HUES48 (cell line): ENCODE measurements around the gene ARHGEF19.
A peak's percentile ranks its signal among the peaks of the same experiment; 100 is the strongest.

ENCODE experiments used
- H3K27ac ChIP-seq: one replicate; pipeline ENCODE4 v1.7.0; 2013; ENCODE audit warnings: low read depth, low read length, inconsistent platforms
- H3K27me3 ChIP-seq: 2 replicates; pipeline ENCODE4 v1.6.1; 2013; ENCODE audit warnings: mild to moderate bottlenecking, low read length; ENCODE audit not compliant: control insufficient read depth, insufficient read depth
- H3K36me3 ChIP-seq: 2 replicates; pipeline ENCODE4 v1.6.1; 2013; ENCODE audit warnings: low read length; ENCODE audit not compliant: control insufficient read depth, insufficient read depth
- H3K4me1 ChIP-seq: 2 replicates; pipeline ENCODE4 v1.6.1; 2013; ENCODE audit warnings: mild to moderate bottlenecking, low read length; ENCODE audit not compliant: control insufficient read depth, insufficient read depth
- H3K4me3 ChIP-seq: 2 replicates; pipeline ENCODE4 v1.5.1; 2013; ENCODE audit warnings: mild to moderate bottlenecking, low read depth, low read length
- H3K9ac ChIP-seq: 2 replicates; pipeline ENCODE4 v1.6.1; 2013; ENCODE audit warnings: mild to moderate bottlenecking, low read depth, low read length, moderate library complexity
- H3K9me3 ChIP-seq: 2 replicates; pipeline ENCODE4 v1.6.1; 2013; ENCODE audit warnings: low read length; ENCODE audit not compliant: control insufficient read depth, insufficient read depth

Gene ARHGEF19

DNA sequence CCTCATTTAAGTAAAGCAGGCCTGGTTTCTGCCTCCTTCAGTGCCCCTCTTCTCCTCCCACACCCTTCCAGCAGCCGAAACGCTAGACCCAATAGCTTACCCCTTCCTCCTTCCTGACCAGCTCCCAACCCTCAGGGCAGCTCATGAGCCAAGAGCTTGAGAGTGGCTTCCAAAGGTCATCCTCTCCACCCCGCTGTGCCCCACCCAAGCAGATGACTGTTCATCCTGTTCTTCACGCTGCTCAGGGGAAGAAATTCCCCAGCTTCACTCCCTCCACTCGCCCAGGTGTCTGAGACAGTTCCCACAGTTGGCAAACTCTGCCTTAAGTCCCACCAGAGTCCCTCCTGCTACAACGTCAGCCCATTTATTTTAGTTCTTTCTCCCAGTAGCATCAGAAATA, 23.4 kb downstream of the ARHGEF19 start:
- Histone ChIP-seq H3K27ac (no peak overlapping the region), H3K27me3 (no peaks in the 10 kb centered on the region), H3K9ac (no peak overlapping the region), H3K4me3 (no peak overlapping the region), H3K9me3 (no peaks in the 10 kb centered on the region), H3K36me3 (no peaks in the 10 kb centered on the region), H3K4me1 (no peaks in the 10 kb centered on the region)

DNA sequence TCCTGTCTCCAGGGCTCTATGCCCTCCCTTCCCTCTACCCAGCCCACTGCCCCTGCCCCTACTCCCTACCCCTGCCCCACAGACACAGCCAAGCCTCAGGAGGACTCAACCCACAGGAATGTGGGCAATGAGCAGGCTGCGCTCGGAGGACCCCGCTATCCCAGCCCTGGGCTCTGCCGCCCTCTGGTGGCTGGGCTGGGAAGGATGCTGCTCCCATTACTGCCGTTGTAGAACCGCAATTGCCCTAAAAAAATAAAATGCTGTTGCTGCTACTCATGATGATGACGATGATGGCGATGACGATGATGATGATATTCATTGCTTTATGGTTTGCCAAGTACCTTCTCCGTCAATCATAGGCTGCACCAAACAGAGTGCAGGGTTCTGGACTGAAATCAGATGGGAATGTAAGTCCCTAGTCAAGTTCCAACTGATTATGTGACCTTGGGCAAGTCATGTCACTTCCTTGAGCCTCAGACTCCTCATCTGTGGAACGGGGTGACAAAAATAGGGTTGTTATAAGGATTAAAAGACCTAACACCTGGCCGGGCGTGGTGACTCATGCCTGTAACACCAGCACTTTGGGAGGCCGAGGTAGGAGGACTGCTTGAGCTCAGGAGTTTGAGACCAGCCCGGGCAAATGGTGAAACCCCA, 24.6 kb downstream of the ARHGEF19 start:
- H3K9ac ChIP-seq: no peak overlapping the region

DNA sequence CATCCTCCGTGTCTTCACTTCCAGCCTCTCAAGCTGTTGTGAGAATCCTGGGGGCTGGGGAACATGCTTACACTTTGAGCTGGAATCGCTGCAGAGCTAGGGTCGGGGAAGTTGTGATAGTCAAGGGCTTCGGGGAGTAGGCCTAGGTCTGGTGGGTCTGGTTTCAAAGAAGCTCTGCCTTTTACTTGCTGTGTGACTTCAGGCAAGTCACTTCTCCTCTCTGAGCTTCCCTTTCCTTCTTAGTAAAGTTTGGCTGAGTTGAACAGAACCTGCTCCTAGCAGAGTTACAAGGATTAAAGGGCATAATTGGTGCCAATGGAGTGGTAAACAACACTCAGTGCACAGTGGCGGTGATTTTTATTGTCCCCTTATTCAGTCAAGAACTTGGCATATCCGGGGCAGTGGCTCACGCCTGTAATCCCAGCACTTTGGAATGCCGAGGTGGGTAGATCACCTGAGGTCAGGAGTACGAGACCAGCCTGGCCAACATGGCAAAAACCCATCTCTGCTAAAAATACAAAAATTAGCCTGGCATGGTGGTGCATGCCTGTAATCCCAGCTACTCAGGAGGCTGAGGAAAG, 25.7 kb downstream of the ARHGEF19 start:
- Histone ChIP-seq H3K4me3 (no peak overlapping the region), H3K27me3 (no peaks in the 10 kb centered on the region), H3K36me3 (no peaks in the 10 kb centered on the region), H3K9ac (no peak overlapping the region), H3K27ac (no peak overlapping the region), H3K4me1 (peaks cover 5% of the 10 kb centered on the region), H3K9me3 (no peaks in the 10 kb centered on the region)

More for the DNA sequence above, 24.6 kb downstream of the ARHGEF19 start:
- no peak overlapping the region for H3K27ac ChIP-seq
- H3K36me3 ChIP-seq: no peaks in the 10 kb centered on the region
- no peaks in the 10 kb centered on the region for H3K4me1 ChIP-seq
- no peaks in the 10 kb centered on the region for H3K9me3 ChIP-seq
- H3K27me3 ChIP-seq: no peaks in the 10 kb centered on the region
- no peak overlapping the region for H3K4me3 ChIP-seq

DNA sequence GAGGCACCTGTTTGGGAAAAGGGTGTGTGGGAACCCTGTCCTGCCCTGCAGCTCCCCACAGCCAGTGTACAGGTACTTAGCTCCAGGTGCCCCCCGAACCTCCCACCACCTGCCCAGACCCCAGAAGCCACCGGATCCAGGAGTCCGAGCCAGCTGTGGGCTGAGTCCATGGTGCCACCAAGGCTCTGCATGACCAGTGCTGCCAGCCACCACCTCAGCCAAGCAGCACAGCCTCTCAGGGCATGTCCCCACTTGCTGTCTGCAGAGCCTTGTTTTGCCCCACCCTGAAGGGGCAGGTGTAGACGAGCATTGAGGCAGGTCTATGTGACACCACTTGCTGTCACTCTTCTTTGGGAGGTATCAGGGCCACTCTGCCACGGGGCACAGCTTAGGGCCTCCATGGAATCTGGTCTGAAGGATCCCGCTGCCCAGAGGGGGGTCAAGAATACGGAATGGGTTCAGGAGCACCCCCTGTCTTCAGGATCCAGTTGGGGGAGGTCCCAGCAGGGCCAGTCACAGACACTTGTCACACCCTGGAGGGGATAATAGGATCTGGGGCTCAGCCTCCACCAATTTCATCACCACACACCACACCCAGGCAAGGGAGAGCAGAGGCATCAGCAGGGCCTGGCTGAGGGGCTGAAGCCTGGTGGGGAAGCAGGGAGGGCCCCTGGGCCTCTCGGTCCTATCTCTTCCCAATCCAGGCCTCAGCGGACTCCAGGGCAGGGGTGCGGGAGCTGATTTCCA, 27.7 kb downstream of the ARHGEF19 start:
- Histone ChIP-seq H3K27ac (no peak overlapping the region), H3K9me3 (no peaks in the 10 kb centered on the region), H3K4me1 (peaks cover 9% of the 10 kb centered on the region), H3K27me3 (no peaks in the 10 kb centered on the region), H3K36me3 (no peaks in the 10 kb centered on the region), H3K4me3 (no peak overlapping the region), H3K9ac (no peak overlapping the region)

DNA sequence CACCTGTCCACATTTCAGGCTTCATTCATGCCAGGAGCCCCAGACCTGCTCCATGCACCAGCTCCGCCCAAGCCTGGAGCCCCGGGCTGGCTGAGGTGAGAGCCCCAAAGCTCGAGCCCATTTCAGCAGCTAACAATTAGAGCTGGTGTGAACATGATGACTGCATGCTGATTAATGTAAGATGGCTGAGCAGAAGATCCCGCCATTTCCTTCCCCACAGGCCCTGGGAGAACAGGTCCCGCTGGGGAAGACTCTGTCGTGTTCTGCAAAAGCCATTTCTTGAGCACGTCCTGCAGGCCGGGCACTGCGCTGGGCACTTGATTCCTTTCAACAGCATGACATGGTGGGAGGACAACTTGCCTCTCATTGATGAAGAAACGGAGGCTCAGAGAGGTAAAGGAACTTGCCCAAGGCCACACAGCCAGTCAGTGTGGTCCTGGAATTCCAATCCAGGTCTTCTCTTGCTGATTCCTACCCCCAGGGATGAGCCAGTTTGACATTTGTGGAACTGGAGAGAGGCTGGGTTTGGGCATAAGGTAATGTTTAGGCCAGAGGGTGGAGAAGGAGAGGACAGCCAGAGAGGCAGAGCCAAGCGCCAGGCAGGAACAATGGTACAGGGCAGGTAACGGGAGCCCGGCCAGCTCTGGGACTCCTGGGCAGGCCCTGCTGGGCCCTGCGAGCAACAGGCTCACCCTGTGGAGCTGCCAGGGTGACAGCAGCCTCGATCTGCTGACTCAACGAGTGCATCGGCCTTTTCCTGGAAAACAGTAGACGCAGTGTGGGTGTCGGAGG, 28.5 kb downstream of the ARHGEF19 start:
- Histone ChIP-seq H3K27ac (no peak overlapping the region), H3K9me3 (no peaks in the 10 kb centered on the region), H3K27me3 (no peaks in the 10 kb centered on the region), H3K4me1 (peaks cover 9% of the 10 kb centered on the region), H3K4me3 (no peak overlapping the region), H3K36me3 (no peaks in the 10 kb centered on the region), H3K9ac (no peak overlapping the region)

DNA sequence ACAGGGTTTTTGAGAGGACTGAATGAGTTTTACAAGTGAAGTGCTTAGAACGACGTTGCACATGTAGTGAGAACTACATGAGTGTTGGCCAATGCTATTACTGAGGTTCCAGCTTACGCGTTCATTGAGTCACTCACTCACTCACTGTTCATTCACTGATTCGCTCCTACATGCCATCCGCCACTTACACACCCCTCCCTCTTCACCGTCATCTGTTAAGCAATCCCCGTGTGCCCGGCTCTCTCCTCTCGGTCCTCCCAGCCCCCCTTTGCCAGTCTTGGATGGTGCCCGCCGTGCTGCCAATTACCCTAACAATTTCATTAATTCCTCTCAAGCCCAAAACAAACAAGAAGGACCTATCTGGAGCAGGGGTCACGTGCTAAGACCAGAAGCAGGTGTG, 29.3 kb downstream of the ARHGEF19 start:
- H3K4me1 ChIP-seq: peaks cover 9% of the 10 kb centered on the region
- H3K27ac ChIP-seq: no peak overlapping the region
- no peaks in the 10 kb centered on the region for H3K9me3 ChIP-seq
- H3K36me3 ChIP-seq: no peaks in the 10 kb centered on the region
- H3K9ac ChIP-seq: no peak overlapping the region
- H3K4me3 ChIP-seq: no peak overlapping the region
- no peaks in the 10 kb centered on the region for H3K27me3 ChIP-seq

DNA sequence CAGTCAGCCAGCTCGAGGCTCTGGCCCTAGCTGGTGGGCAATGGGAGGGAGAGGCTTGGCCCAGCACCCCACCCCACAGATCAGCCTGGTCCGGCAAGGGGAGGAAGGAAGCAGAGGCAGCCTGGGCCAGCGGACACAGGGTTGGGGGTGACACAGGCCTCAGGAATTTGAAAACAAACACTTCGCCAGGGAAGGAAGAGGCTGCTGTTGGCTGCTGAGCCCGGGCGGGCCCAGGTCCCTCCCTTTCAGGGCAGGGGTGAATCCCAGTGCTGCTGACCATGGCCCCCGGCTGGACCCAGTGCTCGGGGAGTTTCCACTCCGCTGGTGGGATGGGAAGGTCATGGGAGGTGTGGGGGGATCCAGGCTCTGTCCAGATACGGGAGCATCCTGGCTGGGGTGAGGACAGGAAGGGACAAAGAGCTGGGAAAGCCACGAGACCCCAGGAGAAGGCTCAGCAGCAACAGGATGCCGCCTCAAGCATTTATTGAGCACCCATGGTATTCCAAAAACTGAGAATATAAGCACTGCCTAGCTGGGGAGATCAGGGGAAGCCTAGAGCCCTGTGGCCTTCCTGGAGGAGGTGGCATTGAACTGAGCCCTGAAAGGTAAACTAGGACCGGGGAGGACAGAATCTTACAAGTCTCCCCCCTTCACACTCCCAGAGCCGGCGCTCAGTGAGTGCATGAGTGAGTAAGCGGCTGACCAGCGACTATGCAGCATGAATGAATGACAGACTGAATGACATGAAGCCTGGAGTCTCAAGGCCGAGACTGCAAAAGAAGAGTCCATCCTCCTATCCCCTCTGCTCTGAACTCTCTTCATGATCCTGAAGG, 30.3 kb downstream of the ARHGEF19 start:
- H3K4me1 ChIP-seq: peaks cover 9% of the 10 kb centered on the region
- H3K27me3 ChIP-seq: no peaks in the 10 kb centered on the region
- H3K27ac ChIP-seq: peak overlapping the region; percentile 71
- H3K9ac ChIP-seq: peak overlapping the region; percentile 48
- no peaks in the 10 kb centered on the region for H3K9me3 ChIP-seq
- H3K4me3 ChIP-seq: no peak overlapping the region
- H3K36me3 ChIP-seq: no peaks in the 10 kb centered on the region

DNA sequence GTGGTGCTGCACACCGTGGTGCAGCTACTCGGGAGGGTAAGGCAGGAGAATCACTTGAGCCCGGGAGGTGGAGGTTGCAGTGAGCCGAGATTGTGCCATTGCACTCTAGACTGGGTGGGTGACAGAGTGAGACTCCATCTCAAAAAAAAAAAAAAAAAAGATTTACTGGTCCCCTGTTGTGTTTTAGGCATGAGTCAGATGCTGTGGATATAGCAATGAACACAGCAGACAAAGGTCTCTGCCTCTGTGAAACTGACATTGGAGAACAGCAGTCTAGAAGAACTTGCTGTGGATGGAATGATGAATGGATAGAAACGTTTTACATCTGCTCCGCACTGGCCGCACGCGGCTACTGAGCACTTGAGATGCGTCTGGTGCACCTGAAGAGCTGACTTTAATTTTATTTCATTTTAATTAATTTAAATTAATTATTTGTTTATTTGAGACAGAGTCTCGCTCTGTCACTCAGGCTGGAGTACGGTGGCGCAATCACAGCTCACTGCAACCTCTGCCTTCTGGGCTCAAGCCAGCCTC, 32.1 kb downstream of the ARHGEF19 start:
- no peak overlapping the region for H3K4me3 ChIP-seq

DNA sequence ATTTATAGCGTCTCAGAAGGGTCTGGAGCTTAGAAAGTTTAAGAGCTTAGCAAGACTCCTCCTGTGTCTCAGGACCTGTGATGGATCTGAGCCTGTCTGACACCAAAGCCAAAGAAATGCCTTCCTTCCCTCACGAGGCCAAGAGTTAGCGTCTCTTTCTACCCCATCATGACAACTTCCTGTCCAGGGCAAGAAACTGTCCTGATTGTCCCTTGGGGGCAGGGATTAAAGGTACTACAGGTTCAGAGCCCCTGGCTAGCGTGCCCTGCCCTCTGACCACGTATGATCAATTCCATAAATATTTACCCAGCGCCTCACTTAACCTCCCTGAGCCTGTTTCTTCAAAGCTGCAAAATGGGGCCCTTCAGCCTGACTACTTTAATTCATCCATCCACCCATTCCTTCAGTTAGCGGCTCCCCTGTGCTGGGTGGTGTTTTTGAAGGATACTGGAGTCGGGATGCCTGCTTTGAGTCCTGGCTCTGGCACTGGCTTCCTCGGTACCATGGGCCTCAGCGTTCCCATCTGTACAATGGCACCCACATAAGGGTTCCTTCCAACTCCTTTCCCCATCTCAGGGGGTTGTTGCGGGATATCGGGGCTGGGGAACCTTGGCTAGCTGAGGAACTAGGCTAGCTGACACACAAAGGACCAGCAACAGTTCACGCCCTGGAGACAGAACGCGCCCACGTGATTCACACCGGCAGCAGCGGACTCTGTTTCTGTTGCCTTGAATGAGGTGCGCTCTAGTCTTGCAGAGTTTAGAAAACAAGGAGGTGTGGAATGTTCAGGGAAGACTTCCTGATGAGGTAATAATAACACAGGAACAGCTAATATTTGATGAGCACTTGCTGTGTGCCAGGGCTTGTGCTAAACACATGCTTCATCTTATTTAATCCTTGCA, 33.6 kb downstream of the ARHGEF19 start:
- no peaks in the 10 kb centered on the region for H3K36me3 ChIP-seq
- H3K4me1 ChIP-seq: peaks cover 18% of the 10 kb centered on the region
- no peaks in the 10 kb centered on the region for H3K9me3 ChIP-seq
- H3K4me3 ChIP-seq: no peak overlapping the region
- no peak overlapping the region for H3K9ac ChIP-seq
- H3K27me3 ChIP-seq: no peaks in the 10 kb centered on the region
- H3K27ac ChIP-seq: no peak overlapping the region

More for the DNA sequence above, 32.1 kb downstream of the ARHGEF19 start:
- H3K27me3 ChIP-seq: no peaks in the 10 kb centered on the region
- H3K4me1 ChIP-seq: peaks cover 14% of the 10 kb centered on the region
- H3K9me3 ChIP-seq: no peaks in the 10 kb centered on the region
- H3K9ac ChIP-seq: no peak overlapping the region
- no peaks in the 10 kb centered on the region for H3K36me3 ChIP-seq
- no peak overlapping the region for H3K27ac ChIP-seq
